H1 (cell line): ENCODE data around the gene AP1M1. TPM values are rescaled to one million over a fixed set of nuclear protein-coding genes. Genes with fewer than 3 reads are reported as not detected.

Experiments
- CTCF ChIA-PET: fragments of 300-600 bp; sonication (Branson Sonifier 250); formaldehyde crosslinking; loops from one replicate; lab custom pipeline; 2021; ENCODE audit not compliant: partially characterized antibody; lab: Charles Lee
- POLR2A ChIA-PET: fragments of 300-600 bp; sonication (Branson Sonifier 250); formaldehyde crosslinking; loops from one replicate; lab custom pipeline; 2021; ENCODE audit warnings: inconsistent platforms; ENCODE audit not compliant: partially characterized antibody; lab: Charles Lee
- DNase-seq, 2 experiments: peaks; one replicate each; pipeline versions ENCODE4 v3.0.0 to v3.0.0-alpha.2; 2010 to 2022; ENCODE audit warnings: low spot score in 2 of 2, low read depth in 1 of 2, mixed read lengths in 1 of 2
- FAIRE-seq: peaks from 2 replicates; lab custom pipeline; 2011; peaks lifted over from hg19 to GRCh38; lab: Jason Lieb, UNC
- H2AFZ ChIP-seq: 2 replicates; pipeline ENCODE4 v1.8.1; 2012; ENCODE audit warnings: low read length, inconsistent platforms
- H2AK5ac ChIP-seq: 2 replicates; pipeline ENCODE4 v1.6.1; 2013; ENCODE audit warnings: low read depth, low read length
- H2BK120ac ChIP-seq: replicated peaks from 2 replicates; pipeline ENCODE3; 2013; ENCODE audit warnings: low read depth, low read length, inconsistent platforms
- H2BK12ac ChIP-seq: 2 replicates; pipeline ENCODE4 v1.6.1; 2013; ENCODE audit warnings: low read depth, low read length
- H2BK15ac ChIP-seq: 2 replicates; pipeline ENCODE4 v1.6.1; 2013; ENCODE audit warnings: low read length
- H2BK20ac ChIP-seq: 2 replicates; pipeline ENCODE4 v1.6.1; 2013; ENCODE audit warnings: low read length
- H2BK5ac ChIP-seq: 2 replicates; pipeline ENCODE4 v1.6.1; 2013; ENCODE audit warnings: low read depth, low read length
- H3K14ac ChIP-seq: 2 replicates; pipeline ENCODE4 v1.6.1; 2013; ENCODE audit warnings: inconsistent platforms; ENCODE audit not compliant: insufficient read length
- H3K18ac ChIP-seq: 2 replicates; pipeline ENCODE4 v1.6.1; 2013; ENCODE audit warnings: low read length; ENCODE audit errors: extremely low read depth
- H3K23ac ChIP-seq: 2 replicates; pipeline ENCODE4 v1.6.1; 2013; ENCODE audit warnings: inconsistent platforms; ENCODE audit not compliant: insufficient read length
- H3K23me2 ChIP-seq: 2 replicates; pipeline ENCODE4 v1.6.1; 2013; ENCODE audit warnings: low read depth, low read length
- H3K27ac ChIP-seq: 2 replicates; pipeline ENCODE4 v1.6.1; 2011; ENCODE audit warnings: low read depth, low read length, inconsistent platforms
- H3K27me3 ChIP-seq, 4 experiments: replicated peaks in 1 of 4; 1 replicate in 1 of 4; 2 replicates in 3 of 4; pipeline versions ENCODE4 v1.6.1 to v1.8.1; 2011 to 2013; ENCODE audit warnings: low read length in 3 of 4, mild to moderate bottlenecking in 3 of 4, inconsistent platforms in 2 of 4, mixed read lengths in 2 of 4, moderate library complexity in 1 of 4; ENCODE audit not compliant: control insufficient read depth in 3 of 4, insufficient read depth in 3 of 4; ENCODE audit errors: extremely low read depth in 1 of 4
- H3K36me3 ChIP-seq, 4 experiments: 2 replicates each; pipeline versions ENCODE4 v1.6.1 to v1.8.1; 2011 to 2013; ENCODE audit warnings: mild to moderate bottlenecking in 4 of 4, low read length in 3 of 4, moderate library complexity in 2 of 4, control low read depth in 1 of 4, inconsistent platforms in 1 of 4; ENCODE audit not compliant: insufficient read depth in 4 of 4, control insufficient read depth in 2 of 4
- H3K4ac ChIP-seq: replicated peaks from 2 replicates; pipeline ENCODE3; 2013; ENCODE audit warnings: low read length, low read depth, mixed read lengths, inconsistent platforms; ENCODE audit not compliant: insufficient read length
- H3K4me1 ChIP-seq, 4 experiments: replicated peaks in 1 of 4; 1 replicate in 1 of 4; 2 replicates in 3 of 4; pipeline versions ENCODE4 v1.6.1 to v1.8.1; 2011 to 2013; ENCODE audit warnings: low read length in 3 of 4, inconsistent platforms in 2 of 4, mixed read lengths in 1 of 4; ENCODE audit not compliant: insufficient read depth in 4 of 4, control insufficient read depth in 3 of 4
- H3K4me2 ChIP-seq, 2 experiments: 2 replicates each; pipeline versions ENCODE4 v1.6.1 to v1.8.1; 2011 to 2013; ENCODE audit warnings: low read depth in 2 of 2, low read length in 2 of 2, control low read depth in 1 of 2, inconsistent platforms in 1 of 2, mild to moderate bottlenecking in 1 of 2; ENCODE audit not compliant: insufficient read depth in 1 of 2
- H3K4me3 ChIP-seq, 4 experiments: fragments of 200-600, 300-600 bp in 1 of 4; sonication (generic), shearing (Covaris generic), sonication (Bioruptor Twin) in 1 of 4; 2 replicates each; pipeline versions ENCODE4 v1.5.1 to v1.8.1; 2011 to 2016; ENCODE audit warnings: low read length in 4 of 4, low read depth in 3 of 4, control low read depth in 2 of 4, inconsistent platforms in 2 of 4, mild to moderate bottlenecking in 2 of 4, mixed read lengths in 1 of 4, moderate library complexity in 1 of 4; ENCODE audit not compliant: insufficient read depth in 2 of 4; ENCODE audit errors: extremely low read depth in 1 of 4
- H3K56ac ChIP-seq: replicated peaks from 2 replicates; pipeline ENCODE3; 2013; ENCODE audit warnings: low read depth, mild to moderate bottlenecking, mixed read lengths, low read length, inconsistent platforms; ENCODE audit not compliant: insufficient read length
- H3K79me1 ChIP-seq: 2 replicates; pipeline ENCODE4 v1.6.1; 2013; ENCODE audit warnings: low read depth, low read length, control low read depth
- H3K79me2 ChIP-seq, 2 experiments: 2 replicates each; pipeline versions ENCODE4 v1.6.1 to v1.8.1; 2012 to 2013; ENCODE audit warnings: low read length in 2 of 2, mild to moderate bottlenecking in 2 of 2, inconsistent platforms in 1 of 2; ENCODE audit not compliant: insufficient read depth in 2 of 2, control insufficient read depth in 1 of 2
- H3K9ac ChIP-seq, 4 experiments: replicated peaks in 1 of 4; 1 replicate in 1 of 4; 2 replicates in 3 of 4; pipeline versions ENCODE4 v1.6.1 to v1.8.1; 2011 to 2013; ENCODE audit warnings: low read depth in 3 of 4, low read length in 3 of 4, control low read depth in 2 of 4, mild to moderate bottlenecking in 2 of 4, moderate library complexity in 2 of 4, inconsistent platforms in 1 of 4; ENCODE audit errors: extremely low read depth in 1 of 4
- H3K9me3 ChIP-seq, 2 experiments: 2 replicates each; pipeline versions ENCODE4 v1.6.1 to v1.8.1; 2012 to 2013; ENCODE audit warnings: mild to moderate bottlenecking in 2 of 2, moderate library complexity in 2 of 2, control low read depth in 1 of 2, inconsistent platforms in 1 of 2, low read depth in 1 of 2, low read length in 1 of 2, mixed read lengths in 1 of 2; ENCODE audit not compliant: insufficient read depth in 2 of 2
- H4K20me1 ChIP-seq, 2 experiments: replicated peaks in 1 of 2; 2 replicates each; pipeline versions ENCODE3 to v1.8.1; 2011 to 2013; ENCODE audit warnings: inconsistent platforms in 2 of 2, low read length in 2 of 2, mild to moderate bottlenecking in 1 of 2; ENCODE audit not compliant: insufficient read depth in 2 of 2, control insufficient read depth in 1 of 2
- H4K5ac ChIP-seq: 2 replicates; pipeline ENCODE4 v1.6.1; 2013; ENCODE audit warnings: low read length, low read depth, mixed read lengths, inconsistent platforms; ENCODE audit not compliant: insufficient read length
- H4K8ac ChIP-seq: 2 replicates; pipeline ENCODE4 v1.8.0; 2013; ENCODE audit warnings: mild to moderate bottlenecking, moderate library complexity, low read length, inconsistent platforms; ENCODE audit not compliant: insufficient read depth; ENCODE audit errors: extremely low read depth
- H4K91ac ChIP-seq: replicated peaks from 2 replicates; pipeline ENCODE3; 2013; ENCODE audit warnings: low read length, mixed read lengths, inconsistent platforms; ENCODE audit not compliant: insufficient read length
- GABPA ChIP-seq: IDR thresholded peaks from 2 replicates; pipeline ENCODE4 v1.6.1; 2011; ENCODE audit warnings: mild to moderate bottlenecking, low read length, moderate library complexity, borderline replicate concordance; ENCODE audit not compliant: insufficient read depth
- POLR2AphosphoS5 ChIP-seq: IDR thresholded peaks from 2 replicates; pipeline ENCODE4 v1.6.1; 2011; ENCODE audit warnings: low read depth, low read length
- WGBS, 2 experiments: shearing (Covaris generic) in 1 of 2; methylation state at CpG; one replicate each; pipeline versions ENCODE4 v1.1.6 to v1.1.7; 2013 to 2015; ENCODE audit warnings: low lambda C conversion rate in 2 of 2, mixed read lengths in 2 of 2, inconsistent platforms in 1 of 2, low coverage in 1 of 2, missing lambda C conversion rate in 1 of 2; ENCODE audit not compliant: insufficient replicate concordance in 2 of 2, insufficient coverage in 1 of 2, insufficient read length in 1 of 2; ENCODE audit errors: extremely low coverage in 1 of 2, missing lambda C conversion rate in 1 of 2; 5-methylcytosine and 5-hydroxymethylcytosine counted together
- polyA plus RNA-seq, 7 experiments: library from polyadenylated mRNA; depleted of rRNA in 3 of 7; stranded (reverse) in 5 of 7; unstranded in 2 of 7; fragments of >200 nt in 5 of 7; fragments of 200-250 nt in 2 of 7; gene quantifications; 1 replicate in 5 of 7; 2 replicates in 1 of 7; 4 replicates in 1 of 7; pipeline versions ENCODE4 v1.2.1 to v1.2.3, GENCODE V29; 2011 to 2013; ENCODE audit warnings: missing spikeins in 2 of 7, mixed read lengths in 2 of 7
- total RNA-seq: library from RNA; stranded (reverse); fragmentation: NEBNext Ultra II Directional; extraction: Animal tissue kit (Norgen Biotek cat#: 25700); gene quantifications from 2 replicates; pipeline ENCODE4 v1.2.1, GENCODE V29; 2021

The AP1M1 gene
- total and polyA plus RNA-seq, 2 of the 8 experiments (the other 6 are each of a cell fraction or from before 2014, with no cell fraction given): 30.9 to 37.5 TPM

- Histone ChIP-seq H3K79me2 (no peaks in the 10 kb centered on the region), H4K91ac (no peak overlapping the region), H2AK5ac (no peak overlapping the region), H3K79me1 (no peaks in the 10 kb centered on the region), H2BK5ac (no peak overlapping the region), H4K8ac (peak overlapping the region; percentile 74; the same call in 1 of the 2 replicates), H3K56ac (no peak overlapping the region), H3K18ac (peak overlapping the region; percentile 38), H2BK120ac (no peak overlapping the region), H2BK15ac (no peak overlapping the region), H4K20me1 (no peaks in the 10 kb centered on the region), H2BK20ac (0 out of 2 replicates have a peak overlapping the region, but pooled peaks have one; percentile 48), H3K27ac (no peak overlapping the region), H3K4ac (no peak overlapping the region), H3K36me3 (no peaks in the 10 kb centered on the region), H3K23ac (no peak overlapping the region), H3K23me2 (no peaks in the 10 kb centered on the region), H3K4me3 (0 out of 8 replicates have a peak overlapping the region, but pooled peaks of 1 of the 4 experiments have one; percentile 4), H3K4me1 (peaks cover 0 to 11% (median 7%) of the 10 kb centered on the region in 4 experiments; a peak in 4 of 7 replicates), H4K5ac (no peak overlapping the region), H3K27me3 (no peaks in the 10 kb centered on the region), H2BK12ac (no peak overlapping the region), H3K9me3 (no peaks in the 10 kb centered on the region), H3K4me2 (peak overlapping the region; percentile 17 to 50; a peak in 2 of 4 replicates), H2AFZ (peak overlapping the region; percentile 78), H3K14ac (no peak overlapping the region), H3K9ac (no peak overlapping the region)
- TF ChIP-seq GABPA (0 out of 2 replicates have a peak, but pooled peaks have one; percentile 20), POLR2AphosphoS5 (no peak)
- DNase-seq (peak in 1 of 2 experiments; percentile 61), FAIRE-seq (no peak)
- 54% methylated on average over 22 of the region's 22 CpGs; no CpG with 5 or more reads in 1 of the 2 experiments for WGBS, 2 experiments
- ChIA-PET POLR2A (interaction anchor here (0.6 kb wide), 1 partner anchor 101 kb away, joined by 3 read pairs; the partner anchor contains the start of gene FAM32A), CTCF (interaction anchor here (1.3 kb wide), 1 partner anchor 97 kb away, joined by 5 read pairs; no protein-coding TSS in a partner anchor)
Measured at GRCh38 chr19:16285769-16286498, 88.2 kb downstream of the AP1M1 start.
